ENCODE data around the gene CFAP46.

- no peak for TF ChIP-seq POLR2A (IDR thresholded peaks at IDR 0.05)
- no peak for TF ChIP-seq CTCF (IDR thresholded peaks at IDR 0.05)
Measured at GRCh38 chr10:132945894-132946255, 3.5 kb upstream of the CFAP46 start.

Measured in esophagus squamous epithelium (tissue), 4 donors.